GM12892 (cell line): Measurements from ENCODE around the gene TPRG1.

Source experiments
- POLR2A ChIP-seq: IDR thresholded peaks from 2 replicates; pipeline ENCODE4 v1.6.1; 2011; ENCODE audit warnings: low read depth, low read length, control low read depth
- POLR2AphosphoS5 ChIP-seq: IDR thresholded peaks from 2 replicates; pipeline ENCODE4 v1.6.1; 2011; ENCODE audit warnings: low read depth, low read length, control low read depth
- TAF1 ChIP-seq: IDR thresholded peaks from 2 replicates; pipeline ENCODE4 v1.6.1; 2011; ENCODE audit warnings: low read depth, mild to moderate bottlenecking, control low read depth, low read length, borderline replicate concordance

DNA sequence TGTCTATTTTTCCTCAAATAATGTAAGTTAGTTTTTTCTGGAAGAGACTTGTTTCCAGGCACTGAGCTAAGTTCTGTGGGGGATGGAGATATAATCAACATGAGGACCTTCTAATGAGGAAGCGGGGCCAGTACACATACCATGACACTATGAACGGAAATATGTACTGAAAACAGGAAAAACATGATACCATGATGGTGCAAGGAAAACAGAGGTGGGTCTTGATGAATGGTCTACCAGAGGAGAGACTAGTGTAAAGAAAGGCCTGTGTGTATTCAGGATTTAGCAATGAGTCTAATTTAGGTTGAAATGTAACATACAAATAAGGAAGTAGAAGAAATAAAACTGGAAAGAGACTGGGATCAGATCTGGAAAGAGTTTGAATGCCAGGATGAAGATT is 38.9 kb upstream of the TPRG1 start:
- TF ChIP-seq TAF1 = no peak
- TF ChIP-seq POLR2A = no peak
- TF ChIP-seq POLR2AphosphoS5 = no peak
